Limb (tissue), 2 donors: ENCODE results near the gene CDHR2.

Experiments used
- DNase-seq, 2 donors: peaks; one replicate each; pipeline ENCODE4 v3.0.0-alpha.2; 2016; ENCODE audit errors: extremely low spot score in 2 of 2

Gene CDHR2

GRCh38 chr5:176528301-176528700, 20.8 kb upstream of the CDHR2 start:
- no peak for DNase-seq

- DNase-seq = no peak
These were observed 20.4 kb upstream of the CDHR2 start for GRCh38 chr5:176528761-176529115.

GRCh38 chr5:176529116-176529740, 19.9 kb upstream of the CDHR2 start:
- DNase-seq = no peak

GRCh38 chr5:176529741-176530141, 19.4 kb upstream of the CDHR2 start:
- no peak for DNase-seq

- no peak for DNase-seq
These were observed 18.7 kb upstream of the CDHR2 start for GRCh38 chr5:176530393-176530982.

GRCh38 chr5:176530983-176531901, 17.9 kb upstream of the CDHR2 start:
- peak in 1 of 2 donors; percentile 67 for DNase-seq

- DNase-seq = no peak
These were observed 17.1 kb upstream of the CDHR2 start for GRCh38 chr5:176531902-176532493.

GRCh38 chr5:176532795-176533194, 16.3 kb upstream of the CDHR2 start:
- no peak for DNase-seq

GRCh38 chr5:176533390-176533789, 15.8 kb upstream of the CDHR2 start:
- no peak for DNase-seq

GRCh38 chr5:176533894-176534611, 15.1 kb upstream of the CDHR2 start:
- DNase-seq = no peak

GRCh38 chr5:176534640-176535039, 14.5 kb upstream of the CDHR2 start:
- DNase-seq = no peak

GRCh38 chr5:176535101-176535663, 14.0 kb upstream of the CDHR2 start:
- no peak for DNase-seq

- DNase-seq = no peak
These were observed 13.4 kb upstream of the CDHR2 start for GRCh38 chr5:176535664-176536131.

GRCh38 chr5:176536132-176536901, 12.8 kb upstream of the CDHR2 start:
- DNase-seq = peak; percentile 72 to 89

GRCh38 chr5:176536902-176537553, 12.1 kb upstream of the CDHR2 start, which contains the start of gene RNF44:
RNF44 (minus strand) TSS chr5:176537402; CDS start chr5:176532472, 4,930 bp downstream.
- peak; percentile 97 to 99 for DNase-seq

- peak; percentile 96 to 100 for DNase-seq
These were observed 11.4 kb upstream of the CDHR2 start for GRCh38 chr5:176537554-176538229.

- no peak for DNase-seq
These were observed 10.7 kb upstream of the CDHR2 start for GRCh38 chr5:176538230-176538988.

- no peak for DNase-seq
These were observed 10.2 kb upstream of the CDHR2 start for GRCh38 chr5:176538989-176539384.
